ENCODE results near the gene NPIPA7.
"Not testable (repeated sequence)": the region's sequence is repeated elsewhere in the genome, so short reads cannot be mapped to it uniquely, and the experiment has no call there.

NPIPA7 gene

GRCh38 chr16:16371136-16371735 lies 7.7 kb upstream of the NPIPA7 start:
- not testable (repeated sequence) for H3K9me3 ChIP-seq (ENCODE audit: control insufficient read depth, low read length); H3K27me3 ChIP-seq (ENCODE audit: control insufficient read depth, insufficient read depth, low read length); H3K36me3 ChIP-seq (ENCODE audit: control insufficient read depth, insufficient read depth, low read length); H3K4me3 ChIP-seq (ENCODE audit: low read length); H3K4me1 ChIP-seq (ENCODE audit: control insufficient read depth, insufficient read depth, low read length); H3K9ac ChIP-seq (ENCODE audit: low read length)

- H3K4me3 ChIP-seq (ENCODE audit: low read length); H3K9me3 ChIP-seq (ENCODE audit: control insufficient read depth, low read length); H3K4me1 ChIP-seq (ENCODE audit: control insufficient read depth, insufficient read depth, low read length); H3K9ac ChIP-seq (ENCODE audit: low read length); H3K36me3 ChIP-seq (ENCODE audit: control insufficient read depth, insufficient read depth, low read length); H3K27me3 ChIP-seq (ENCODE audit: control insufficient read depth, insufficient read depth, low read length): not testable (repeated sequence)
These were observed 4.7 kb upstream of the NPIPA7 start for GRCh38 chr16:16374192-16374591.

- not testable (repeated sequence) for H3K4me1 ChIP-seq (ENCODE audit: control insufficient read depth, insufficient read depth, low read length); H3K9ac ChIP-seq (ENCODE audit: low read length); H3K36me3 ChIP-seq (ENCODE audit: control insufficient read depth, insufficient read depth, low read length)
These were observed 20.7 kb downstream of the NPIPA7 start for GRCh38 chr16:16399685-16400084.

GRCh38 chr16:16402333-16402732 lies 23.4 kb downstream of the NPIPA7 start:
- H3K4me1 ChIP-seq (ENCODE audit: control insufficient read depth, insufficient read depth, low read length); H3K9me3 ChIP-seq (ENCODE audit: control insufficient read depth, low read length); H3K36me3 ChIP-seq (ENCODE audit: control insufficient read depth, insufficient read depth, low read length); H3K4me3 ChIP-seq (ENCODE audit: low read length); H3K27me3 ChIP-seq (ENCODE audit: control insufficient read depth, insufficient read depth, low read length); H3K9ac ChIP-seq (ENCODE audit: low read length): not testable (repeated sequence)

More at GRCh38 chr16:16399685-16400084, 20.7 kb downstream of the NPIPA7 start:
- H3K4me3 ChIP-seq (ENCODE audit: low read length); H3K27me3 ChIP-seq (ENCODE audit: control insufficient read depth, insufficient read depth, low read length); H3K9me3 ChIP-seq (ENCODE audit: control insufficient read depth, low read length): not testable (repeated sequence)

- not testable (repeated sequence) for H3K27me3 ChIP-seq (ENCODE audit: control insufficient read depth, insufficient read depth, low read length); H3K4me1 ChIP-seq (ENCODE audit: control insufficient read depth, insufficient read depth, low read length); H3K9me3 ChIP-seq (ENCODE audit: control insufficient read depth, low read length); H3K36me3 ChIP-seq (ENCODE audit: control insufficient read depth, insufficient read depth, low read length); H3K9ac ChIP-seq (ENCODE audit: low read length); H3K4me3 ChIP-seq (ENCODE audit: low read length)
These were observed 25.3 kb downstream of the NPIPA7 start for GRCh38 chr16:16404283-16404682.

GRCh38 chr16:16405421-16405820 lies 26.5 kb downstream of the NPIPA7 start:
- H3K4me3 ChIP-seq (ENCODE audit: low read length); H3K9me3 ChIP-seq (ENCODE audit: control insufficient read depth, low read length); H3K27me3 ChIP-seq (ENCODE audit: control insufficient read depth, insufficient read depth, low read length); H3K4me1 ChIP-seq (ENCODE audit: control insufficient read depth, insufficient read depth, low read length); H3K9ac ChIP-seq (ENCODE audit: low read length); H3K36me3 ChIP-seq (ENCODE audit: control insufficient read depth, insufficient read depth, low read length): not testable (repeated sequence)

- H3K9ac ChIP-seq (ENCODE audit: low read length); H3K27me3 ChIP-seq (ENCODE audit: control insufficient read depth, insufficient read depth, low read length); H3K36me3 ChIP-seq (ENCODE audit: control insufficient read depth, insufficient read depth, low read length); H3K4me3 ChIP-seq (ENCODE audit: low read length); H3K9me3 ChIP-seq (ENCODE audit: control insufficient read depth, low read length); H3K4me1 ChIP-seq (ENCODE audit: control insufficient read depth, insufficient read depth, low read length): not testable (repeated sequence)
These were observed 29.5 kb downstream of the NPIPA7 start for GRCh38 chr16:16408430-16408829.

GRCh38 chr16:16413773-16414172 lies 34.8 kb downstream of the NPIPA7 start:
- not testable (repeated sequence) for H3K36me3 ChIP-seq (ENCODE audit: control insufficient read depth, insufficient read depth, low read length); H3K4me1 ChIP-seq (ENCODE audit: control insufficient read depth, insufficient read depth, low read length); H3K4me3 ChIP-seq (ENCODE audit: low read length); H3K9me3 ChIP-seq (ENCODE audit: control insufficient read depth, low read length); H3K27me3 ChIP-seq (ENCODE audit: control insufficient read depth, insufficient read depth, low read length); H3K9ac ChIP-seq (ENCODE audit: low read length)

GRCh38 chr16:16417071-16417470 lies 38.1 kb downstream of the NPIPA7 start:
- not testable (repeated sequence) for H3K9ac ChIP-seq (ENCODE audit: low read length); H3K4me3 ChIP-seq (ENCODE audit: low read length); H3K9me3 ChIP-seq (ENCODE audit: control insufficient read depth, low read length); H3K27me3 ChIP-seq (ENCODE audit: control insufficient read depth, insufficient read depth, low read length); H3K4me1 ChIP-seq (ENCODE audit: control insufficient read depth, insufficient read depth, low read length); H3K36me3 ChIP-seq (ENCODE audit: control insufficient read depth, insufficient read depth, low read length)

- H3K36me3 ChIP-seq (ENCODE audit: control insufficient read depth, insufficient read depth, low read length); H3K27me3 ChIP-seq (ENCODE audit: control insufficient read depth, insufficient read depth, low read length); H3K9ac ChIP-seq (ENCODE audit: low read length); H3K4me1 ChIP-seq (ENCODE audit: control insufficient read depth, insufficient read depth, low read length); H3K4me3 ChIP-seq (ENCODE audit: low read length); H3K9me3 ChIP-seq (ENCODE audit: control insufficient read depth, low read length): not testable (repeated sequence)
These were observed 39.1 kb downstream of the NPIPA7 start for GRCh38 chr16:16417914-16418544.

- not testable (repeated sequence) for H3K36me3 ChIP-seq (ENCODE audit: control insufficient read depth, insufficient read depth, low read length); H3K4me3 ChIP-seq (ENCODE audit: low read length); H3K4me1 ChIP-seq (ENCODE audit: control insufficient read depth, insufficient read depth, low read length); H3K27me3 ChIP-seq (ENCODE audit: control insufficient read depth, insufficient read depth, low read length); H3K9me3 ChIP-seq (ENCODE audit: control insufficient read depth, low read length); H3K9ac ChIP-seq (ENCODE audit: low read length)
These were observed 41.6 kb downstream of the NPIPA7 start for GRCh38 chr16:16420515-16420914.

GRCh38 chr16:16425146-16425545 lies 46.2 kb downstream of the NPIPA7 start:
- H3K4me1 ChIP-seq (ENCODE audit: control insufficient read depth, insufficient read depth, low read length); H3K9ac ChIP-seq (ENCODE audit: low read length); H3K36me3 ChIP-seq (ENCODE audit: control insufficient read depth, insufficient read depth, low read length); H3K27me3 ChIP-seq (ENCODE audit: control insufficient read depth, insufficient read depth, low read length); H3K9me3 ChIP-seq (ENCODE audit: control insufficient read depth, low read length); H3K4me3 ChIP-seq (ENCODE audit: low read length): not testable (repeated sequence)

- H3K9ac ChIP-seq (ENCODE audit: low read length); H3K9me3 ChIP-seq (ENCODE audit: control insufficient read depth, low read length); H3K27me3 ChIP-seq (ENCODE audit: control insufficient read depth, insufficient read depth, low read length); H3K4me1 ChIP-seq (ENCODE audit: control insufficient read depth, insufficient read depth, low read length); H3K4me3 ChIP-seq (ENCODE audit: low read length); H3K36me3 ChIP-seq (ENCODE audit: control insufficient read depth, insufficient read depth, low read length): not testable (repeated sequence)
These were observed 52.2 kb downstream of the NPIPA7 start for GRCh38 chr16:16431135-16431534.
